Stimulated activated CD4-positive, alpha-beta T cell treated with anti-CD3 and anti-CD28 coated beads, Interleukin-1b, Interleukin-23, amount 100 ng/mL, for 24 hours (primary cell): ENCODE results near the gene THAP10.
"Not testable (repeated sequence)": the region's sequence is repeated elsewhere in the genome, so short reads cannot be mapped to it uniquely, and the experiment has no call there.

Source experiments
- DNase-seq, 4 experiments: peaks; one replicate each; pipeline ENCODE4 v3.0.0-alpha.2; 2020; ENCODE audit warnings: low read depth in 4 of 4, low spot score in 1 of 4

THAP10 gene

GRCh38 chr15:70892002-70892911, at the start of gene THAP10, which contains the start of gene LRRC49:
Gene THAP10, minus strand, starts transcription at chr15:70892433. Its CDS starts 161 bp downstream, at chr15:70892272.
Gene LRRC49, plus strand, starts transcription at chr15:70892826. Its CDS starts 69 bp downstream, at chr15:70892895.
- DNase-seq, result peak in 1 of 4 experiments; percentile 34

- no peak for DNase-seq
Measured at GRCh38 chr15:70936326-70936725, 44.1 kb upstream of the THAP10 start.

GRCh38 chr15:70935631-70936030, 43.4 kb upstream of the THAP10 start:
- no peak for DNase-seq

- DNase-seq, result no peak
Measured at GRCh38 chr15:70933411-70933810, 41.2 kb upstream of the THAP10 start.

GRCh38 chr15:70932397-70932796, 40.2 kb upstream of the THAP10 start:
- no peak for DNase-seq

GRCh38 chr15:70931821-70932220, 39.6 kb upstream of the THAP10 start:
- DNase-seq, result no peak

GRCh38 chr15:70926914-70927313, 34.7 kb upstream of the THAP10 start:
- DNase-seq, result not testable (repeated sequence)

GRCh38 chr15:70923311-70924080, 31.3 kb upstream of the THAP10 start:
- no peak for DNase-seq

- DNase-seq, result no peak
Measured at GRCh38 chr15:70922119-70922518, 29.9 kb upstream of the THAP10 start.

- no peak for DNase-seq
Measured at GRCh38 chr15:70920981-70921696, 28.9 kb upstream of the THAP10 start.

GRCh38 chr15:70917955-70918354, 25.7 kb upstream of the THAP10 start:
- DNase-seq, result no peak

GRCh38 chr15:70916531-70916930, 24.3 kb upstream of the THAP10 start:
- no peak for DNase-seq

- no peak for DNase-seq
Measured at GRCh38 chr15:70912187-70912586, 20.0 kb upstream of the THAP10 start.

GRCh38 chr15:70910958-70911357, 18.7 kb upstream of the THAP10 start:
- DNase-seq, result no peak

- no peak for DNase-seq
Measured at GRCh38 chr15:70907784-70908471, 15.7 kb upstream of the THAP10 start.

- no peak for DNase-seq
Measured at GRCh38 chr15:70906842-70907241, 14.6 kb upstream of the THAP10 start.

- no peak for DNase-seq
Measured at GRCh38 chr15:70902107-70902506, 9.9 kb upstream of the THAP10 start.

GRCh38 chr15:70892912-70893560, 803 bp upstream of the THAP10 start:
- no peak for DNase-seq

GRCh38 chr15:70882361-70882760, 9.9 kb downstream of the THAP10 start:
- no peak for DNase-seq

- DNase-seq, result no peak
Measured at GRCh38 chr15:70880781-70881180, 11.5 kb downstream of the THAP10 start.
